ENCODE results near the gene HSPBAP1. TPM values are rescaled to one million over a fixed set of nuclear protein-coding genes. Genes with fewer than 3 reads are reported as not detected.

Gene HSPBAP1
- total and polyA plus RNA-seq, 9 of the 15 experiments (the other 6 are each of a cell fraction or from before 2014, with no cell fraction given), result 2.1 to 4.5 (median 3.4) TPM

DNA sequence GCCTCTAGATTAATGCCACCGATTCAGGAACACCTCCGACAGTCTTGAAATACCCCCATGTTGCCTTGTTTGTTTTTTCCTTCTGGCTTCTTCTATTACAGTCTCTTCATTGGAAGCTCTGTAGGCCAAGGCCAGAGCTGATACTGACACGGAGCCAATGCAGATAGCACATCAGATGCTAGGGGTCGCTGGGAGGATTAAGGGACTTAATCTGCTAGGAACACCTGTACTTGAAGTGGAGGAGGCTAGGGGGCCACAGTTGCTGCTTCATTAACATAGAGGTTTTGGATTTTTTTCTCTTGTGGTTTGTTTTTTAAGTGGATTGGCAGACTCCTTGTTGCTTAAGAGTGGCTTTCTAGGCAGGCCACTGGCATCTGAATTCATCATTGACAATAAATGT, 63.4 kb downstream of the HSPBAP1 start (continued):
- TF ChIP-seq RBM22 (IDR thresholded peaks at IDR 0.05; ENCODE audit: low read depth, low read length, poor library complexity, severe bottlenecking), result no peak
- no peak for TF ChIP-seq RERE (CRISPR knock-in tag; IDR thresholded peaks at IDR 0.05; ENCODE audit: borderline replicate concordance)
- no peak for TF ChIP-seq PYGO2 (tag; IDR thresholded peaks at IDR 0.05)
- TF ChIP-seq ZBTB7A (IDR thresholded peaks at IDR 0.05; ENCODE audit: borderline replicate concordance, control insufficient read depth, low read depth, low read length), result 0 out of 2 replicates have a peak, but pooled peaks have one; percentile 35
- no peak for TF ChIP-seq SAFB2 (IDR thresholded peaks at IDR 0.05; ENCODE audit: borderline replicate concordance, low read depth, low read length, severe bottlenecking)
- TF ChIP-seq SNAPC5 (CRISPR knock-in tag; IDR thresholded peaks at IDR 0.05), result no peak
- peak; percentile 47 to 66; a peak in 2 of 4 replicates for TF ChIP-seq TRIM24 (IDR thresholded peaks at IDR 0.05)
- TF ChIP-seq FOXA1 (IDR thresholded peaks at IDR 0.05; ENCODE audit: borderline replicate concordance), result no peak
- TF ChIP-seq ZNF253 (CRISPR knock-in tag; conservative IDR thresholded peaks at IDR 0.05), result no peak
- TF ChIP-seq ZKSCAN1 (IDR thresholded peaks at IDR 0.05; ENCODE audit: low read depth, low read length), result no peak
- TF ChIP-seq, protein P1, sequence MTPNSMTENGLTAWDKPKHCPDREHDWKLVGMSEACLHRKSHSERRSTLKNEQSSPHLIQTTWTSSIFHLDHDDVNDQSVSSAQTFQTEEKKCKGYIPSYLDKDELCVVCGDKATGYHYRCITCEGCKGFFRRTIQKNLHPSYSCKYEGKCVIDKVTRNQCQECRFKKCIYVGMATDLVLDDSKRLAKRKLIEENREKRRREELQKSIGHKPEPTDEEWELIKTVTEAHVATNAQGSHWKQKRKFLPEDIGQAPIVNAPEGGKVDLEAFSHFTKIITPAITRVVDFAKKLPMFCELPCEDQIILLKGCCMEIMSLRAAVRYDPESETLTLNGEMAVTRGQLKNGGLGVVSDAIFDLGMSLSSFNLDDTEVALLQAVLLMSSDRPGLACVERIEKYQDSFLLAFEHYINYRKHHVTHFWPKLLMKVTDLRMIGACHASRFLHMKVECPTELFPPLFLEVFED (CRISPR knock-in tag; conservative IDR thresholded peaks at IDR 0.05), result no peak
- no peak for TF ChIP-seq ZNF584 (CRISPR knock-in tag; IDR thresholded peaks at IDR 0.05; ENCODE audit: low read depth)
- TF ChIP-seq ARID1B (IDR thresholded peaks at IDR 0.05), result peak; percentile 86
- TF ChIP-seq CBFA2T3 (IDR thresholded peaks at IDR 0.05), result peak; percentile 86
- TF ChIP-seq MBD2 (IDR thresholded peaks at IDR 0.05; ENCODE audit: borderline replicate concordance, low read depth), result no peak
- no peak for TF ChIP-seq RBM15 (IDR thresholded peaks at IDR 0.05; ENCODE audit: insufficient read depth, low read length)
- TF ChIP-seq, protein P2, sequence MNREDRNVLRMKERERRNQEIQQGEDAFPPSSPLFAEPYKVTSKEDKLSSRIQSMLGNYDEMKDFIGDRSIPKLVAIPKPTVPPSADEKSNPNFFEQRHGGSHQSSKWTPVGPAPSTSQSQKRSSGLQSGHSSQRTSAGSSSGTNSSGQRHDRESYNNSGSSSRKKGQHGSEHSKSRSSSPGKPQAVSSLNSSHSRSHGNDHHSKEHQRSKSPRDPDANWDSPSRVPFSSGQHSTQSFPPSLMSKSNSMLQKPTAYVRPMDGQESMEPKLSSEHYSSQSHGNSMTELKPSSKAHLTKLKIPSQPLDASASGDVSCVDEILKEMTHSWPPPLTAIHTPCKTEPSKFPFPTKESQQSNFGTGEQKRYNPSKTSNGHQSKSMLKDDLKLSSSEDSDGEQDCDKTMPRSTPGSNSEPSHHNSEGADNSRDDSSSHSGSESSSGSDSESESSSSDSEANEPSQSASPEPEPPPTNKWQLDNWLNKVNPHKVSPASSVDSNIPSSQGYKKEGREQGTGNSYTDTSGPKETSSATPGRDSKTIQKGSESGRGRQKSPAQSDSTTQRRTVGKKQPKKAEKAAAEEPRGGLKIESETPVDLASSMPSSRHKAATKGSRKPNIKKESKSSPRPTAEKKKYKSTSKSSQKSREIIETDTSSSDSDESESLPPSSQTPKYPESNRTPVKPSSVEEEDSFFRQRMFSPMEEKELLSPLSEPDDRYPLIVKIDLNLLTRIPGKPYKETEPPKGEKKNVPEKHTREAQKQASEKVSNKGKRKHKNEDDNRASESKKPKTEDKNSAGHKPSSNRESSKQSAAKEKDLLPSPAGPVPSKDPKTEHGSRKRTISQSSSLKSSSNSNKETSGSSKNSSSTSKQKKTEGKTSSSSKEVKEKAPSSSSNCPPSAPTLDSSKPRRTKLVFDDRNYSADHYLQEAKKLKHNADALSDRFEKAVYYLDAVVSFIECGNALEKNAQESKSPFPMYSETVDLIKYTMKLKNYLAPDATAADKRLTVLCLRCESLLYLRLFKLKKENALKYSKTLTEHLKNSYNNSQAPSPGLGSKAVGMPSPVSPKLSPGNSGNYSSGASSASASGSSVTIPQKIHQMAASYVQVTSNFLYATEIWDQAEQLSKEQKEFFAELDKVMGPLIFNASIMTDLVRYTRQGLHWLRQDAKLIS (CRISPR knock-in tag; IDR thresholded peaks at IDR 0.05), result no peak
- no peak for TF ChIP-seq ILF3 (IDR thresholded peaks at IDR 0.05; ENCODE audit: borderline replicate concordance)
